ENCODE data around the gene SPACDR.

SPACDR gene

DNA sequence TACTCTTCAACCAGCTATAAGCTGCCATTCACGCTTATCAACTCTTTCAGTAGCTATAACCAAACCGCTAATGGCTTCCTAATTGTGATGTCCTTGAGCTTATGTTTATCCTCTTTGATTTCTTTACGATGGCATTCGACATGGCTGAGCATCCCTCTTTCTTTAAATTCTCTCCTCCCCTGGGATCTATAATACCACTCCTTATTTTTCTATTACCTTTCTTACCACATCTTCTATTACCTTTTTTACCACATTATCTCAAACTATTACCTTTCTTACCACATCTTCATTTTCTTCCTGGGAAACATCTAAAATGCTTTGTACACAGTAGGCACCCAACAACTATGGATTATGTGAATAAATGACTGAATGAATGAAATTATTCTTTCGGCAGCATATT is 48.6 kb downstream of the SPACDR start:
- DNase-seq (ENCODE audit: low read depth in 2 of 2) = no peak

- no peak for DNase-seq (ENCODE audit: low read depth in 2 of 2)
These were observed 50.2 kb downstream of the SPACDR start for GRCh38 chr7:100413889-100414288.

DNA sequence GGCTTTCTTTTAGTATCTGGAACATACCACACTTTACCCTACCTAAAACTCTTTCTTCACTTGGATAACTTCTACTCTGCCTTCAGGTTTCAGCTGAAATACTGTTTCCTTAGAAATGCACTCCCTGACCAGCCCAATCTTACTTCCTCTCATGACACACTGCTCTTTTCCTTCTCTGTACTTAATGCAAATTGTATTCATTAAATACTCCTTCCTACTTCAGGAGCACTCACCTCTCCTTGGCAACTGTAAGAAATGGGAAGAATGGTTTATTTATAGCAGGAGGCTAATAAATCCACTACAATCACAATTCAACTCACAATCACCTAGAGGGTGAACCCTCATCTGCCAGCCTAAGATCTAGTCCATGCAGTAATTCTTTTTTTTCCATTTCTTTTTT is 50.7 kb downstream of the SPACDR start:
- DNase-seq (ENCODE audit: low read depth in 2 of 2) = no peak

DNA sequence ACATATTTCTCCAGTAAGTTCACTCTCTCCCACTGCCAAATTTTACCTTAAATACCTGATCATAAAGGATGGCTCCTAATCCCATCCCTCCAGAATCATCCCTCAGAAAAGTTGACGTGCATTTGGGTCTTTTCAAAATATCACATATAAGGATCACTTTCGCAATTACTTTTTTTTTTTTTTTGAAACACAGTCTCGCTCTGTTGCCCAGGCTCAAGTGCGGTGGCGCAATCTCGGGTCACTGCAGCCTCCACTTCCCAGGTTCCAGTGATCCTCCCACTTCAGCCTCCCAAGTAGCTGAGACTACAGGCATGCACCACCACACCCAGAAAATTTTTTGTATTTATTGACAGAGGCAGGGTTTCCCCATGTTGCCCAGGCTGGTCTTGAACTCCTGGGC is 53.0 kb downstream of the SPACDR start:
- no peak for DNase-seq (ENCODE audit: low read depth in 2 of 2)

DNA sequence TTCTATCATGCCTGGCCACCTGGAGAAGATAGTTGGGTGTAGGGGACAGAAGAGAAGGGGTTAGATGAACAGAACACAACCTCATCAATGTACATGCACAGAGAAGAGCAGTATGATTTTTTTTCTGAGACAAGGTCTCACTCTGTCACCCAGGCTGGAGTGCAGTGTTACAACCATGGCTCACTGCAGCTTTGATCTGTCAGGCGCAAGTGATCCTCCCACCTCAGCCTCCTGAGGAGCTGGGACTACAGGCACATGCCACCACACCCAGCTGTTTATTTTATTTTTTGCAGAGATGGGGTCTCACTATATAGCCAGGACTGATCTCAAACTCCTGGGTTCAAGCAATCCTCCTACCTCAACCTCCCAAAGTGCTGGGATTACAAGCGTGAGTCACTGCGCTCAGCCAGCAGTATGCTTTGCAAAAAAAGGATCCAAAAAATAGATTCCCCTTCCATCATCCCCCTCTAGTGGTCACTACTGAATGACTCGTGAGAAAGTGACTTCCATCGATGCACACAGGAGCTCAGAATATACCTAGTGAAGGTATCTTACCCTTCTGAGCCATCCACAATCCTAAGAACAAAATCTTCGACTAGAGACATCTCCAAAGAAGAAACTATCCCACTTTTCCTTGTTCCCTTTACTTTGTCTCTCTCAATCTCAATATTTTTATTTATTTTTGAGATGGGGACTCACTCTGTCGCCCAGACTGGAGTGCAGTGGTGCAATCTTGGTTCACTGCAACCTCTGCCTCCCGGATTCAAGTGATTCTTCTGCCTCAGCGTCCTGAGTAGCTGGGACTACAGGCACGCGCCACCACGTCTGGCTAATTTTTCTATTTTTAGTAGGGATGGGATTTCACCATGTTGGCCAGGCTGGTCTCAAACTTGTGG is 56.5 kb downstream of the SPACDR start:
- DNase-seq (ENCODE audit: low read depth in 2 of 2) = no peak

DNA sequence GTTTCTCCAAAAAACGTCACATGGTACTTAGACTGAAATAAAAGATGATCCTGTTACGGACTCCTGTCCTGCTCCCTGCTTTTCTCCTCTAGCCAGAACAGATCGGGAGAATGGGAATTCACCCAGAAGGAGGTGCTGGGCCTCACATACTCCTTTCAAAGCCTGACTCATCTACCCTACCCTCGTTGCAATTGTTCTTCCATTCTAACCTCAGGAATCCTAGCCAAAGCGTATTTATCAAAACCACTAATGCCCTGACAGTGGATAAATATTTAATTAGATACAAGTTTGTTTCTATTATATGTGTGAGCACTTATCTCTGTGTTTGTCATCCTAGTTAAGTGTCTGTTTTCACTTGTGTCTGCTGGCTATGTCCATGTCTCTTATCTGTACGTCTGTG is 57.3 kb downstream of the SPACDR start:
- DNase-seq (ENCODE audit: low read depth in 2 of 2) = no peak

Measured in stimulated activated CD8-positive, alpha-beta memory T cell treated with anti-CD3 and anti-CD28 coated beads, Interleukin-2, amount 100 ng/mL, for 48 hours (primary cell).